ENCODE data around the gene KIF3C.
"Not testable (repeated sequence)": the region's sequence is repeated elsewhere in the genome, so short reads cannot be mapped to it uniquely, and the experiment has no call there.

The KIF3C gene

DNA sequence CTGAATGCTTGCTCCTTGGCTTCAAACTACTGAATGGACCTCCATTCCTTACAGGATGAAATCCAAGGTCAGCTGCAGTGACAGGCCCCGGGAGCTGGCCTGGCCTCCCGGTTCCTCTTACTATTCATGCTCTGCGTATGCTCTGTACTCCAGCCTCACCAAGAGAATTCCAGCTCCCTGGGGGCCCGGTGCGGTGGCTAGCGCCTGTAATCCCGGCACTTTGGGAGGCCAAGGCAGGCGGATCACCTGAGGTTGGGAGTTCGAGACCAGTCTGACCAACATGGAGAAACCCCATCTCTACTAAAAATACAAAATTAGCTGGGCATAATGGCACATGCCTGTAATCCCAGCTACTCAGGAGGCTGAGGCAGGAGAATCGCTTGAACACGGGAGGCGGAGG, 23.7 kb downstream of the KIF3C start:
- DNase-seq: not testable (repeated sequence)

DNA sequence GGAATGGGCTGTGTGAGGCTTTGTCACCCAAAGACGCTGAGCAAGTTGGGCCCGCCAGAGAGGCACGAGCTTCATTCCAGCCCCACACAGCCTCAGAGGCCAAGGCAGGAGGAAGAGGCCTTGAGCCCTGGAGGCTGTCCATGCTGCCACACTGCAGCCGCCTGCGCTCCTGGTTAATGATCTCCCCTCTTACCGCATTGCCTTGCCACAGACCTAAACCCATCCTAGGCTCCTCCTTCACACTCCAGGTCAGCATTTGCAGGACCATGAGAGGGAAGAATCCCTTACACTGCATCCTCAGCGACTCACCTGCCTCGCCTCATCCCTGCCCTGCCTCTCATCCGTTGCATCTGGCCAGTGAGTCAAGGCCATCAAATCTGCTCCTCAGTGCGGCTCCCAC, 24.6 kb downstream of the KIF3C start:
- DNase-seq: no peak

GRCh38 chr2:25955869-25956535, 26.3 kb downstream of the KIF3C start:
- no peak for DNase-seq

GRCh38 chr2:25955036-25955435, 27.3 kb downstream of the KIF3C start:
- DNase-seq: no peak

DNA sequence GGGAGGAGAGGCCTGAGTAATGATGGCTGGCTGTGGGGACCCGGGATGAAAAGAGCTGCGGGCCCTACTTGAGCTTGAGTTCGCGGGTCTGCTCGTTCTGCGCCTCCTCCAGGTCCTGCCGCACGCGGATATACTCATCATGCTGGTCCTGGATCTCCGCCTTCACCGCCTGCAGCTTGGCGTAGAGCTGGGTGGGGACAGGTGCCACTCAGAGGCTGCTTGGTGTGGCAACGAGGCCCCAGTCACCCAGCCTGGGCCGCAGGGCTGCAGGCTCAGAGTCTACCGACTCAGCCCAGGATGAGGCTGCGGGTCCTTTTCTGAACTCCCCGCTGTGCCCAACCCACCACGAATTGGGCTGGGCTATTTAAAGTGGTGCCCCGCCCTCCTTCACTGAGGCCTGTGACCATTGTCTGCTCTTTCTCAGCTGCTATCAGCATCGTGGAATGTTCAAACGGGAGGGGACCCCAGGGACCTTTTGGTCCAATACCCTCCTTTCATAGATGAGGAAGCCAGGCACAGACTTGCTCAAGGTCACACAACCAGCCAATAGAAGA, 28.0 kb downstream of the KIF3C start:
- DNase-seq: no peak

DNA sequence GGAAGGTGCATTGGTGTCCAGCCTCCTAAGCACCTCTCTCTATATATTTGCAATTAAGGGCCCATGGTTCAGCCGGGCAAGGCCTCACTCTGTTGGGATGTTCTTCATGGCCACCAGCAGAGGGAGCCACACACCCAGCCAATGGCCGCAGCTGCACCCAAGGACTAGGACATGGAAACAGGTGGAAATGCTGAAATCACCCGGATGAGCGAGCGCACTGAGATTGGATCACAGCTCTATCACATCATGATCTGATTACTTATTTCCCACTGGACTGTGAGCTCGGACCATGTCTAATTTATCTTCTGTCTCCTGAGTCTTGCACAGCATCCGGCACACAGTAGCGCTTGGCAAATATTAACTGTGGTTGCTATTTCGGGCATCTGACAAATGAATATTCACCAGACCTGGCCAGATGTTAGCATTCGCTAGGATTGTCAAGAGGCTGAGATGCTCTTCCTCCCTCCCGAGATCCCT, 31.2 kb downstream of the KIF3C start:
- peak; percentile 58 for DNase-seq

GRCh38 chr2:25948437-25948836, 33.9 kb downstream of the KIF3C start:
- no peak for DNase-seq

DNA sequence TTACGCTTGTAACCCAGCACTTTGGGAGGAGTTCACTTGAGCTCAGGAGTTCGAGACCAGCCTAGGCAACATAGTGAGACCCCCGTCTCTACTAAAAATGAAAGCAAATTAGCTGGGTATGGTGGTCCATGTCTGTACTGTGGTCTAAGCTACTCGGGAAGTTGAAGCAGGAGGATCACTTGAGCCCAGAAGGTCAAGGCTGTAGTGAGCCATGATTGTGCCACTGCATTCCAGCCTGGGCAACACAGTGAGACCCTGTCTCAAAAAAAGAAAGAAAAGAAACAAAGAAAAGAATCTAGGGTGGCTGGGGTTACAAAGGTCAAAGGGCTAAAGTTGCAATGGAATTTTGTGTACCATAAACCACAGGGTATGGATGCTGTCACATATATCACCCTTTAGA, 41.3 kb downstream of the KIF3C start:
- no peak for DNase-seq

GRCh38 chr2:25939257-25939668, 43.0 kb downstream of the KIF3C start:
- no peak for DNase-seq

DNA sequence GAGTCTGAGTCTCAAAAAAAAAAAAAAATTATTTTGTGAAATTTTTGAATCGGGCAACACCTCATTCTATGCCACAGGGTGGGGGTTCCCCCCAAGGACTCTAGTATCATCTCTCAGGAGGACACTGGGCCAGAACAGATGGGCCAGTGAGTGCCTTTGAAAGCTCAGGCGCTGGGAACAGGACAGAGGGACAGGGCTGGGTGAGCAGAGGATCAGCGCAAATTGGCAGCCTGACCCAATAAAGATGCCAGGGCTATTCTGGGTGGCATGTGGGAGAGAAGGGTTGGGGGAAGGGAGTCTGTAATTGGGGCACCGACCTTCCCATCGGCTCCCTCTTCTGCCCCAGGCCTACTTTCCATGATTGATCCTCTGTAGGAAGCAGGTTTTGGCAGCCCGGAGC, 44.0 kb downstream of the KIF3C start:
- no peak for DNase-seq

DNA sequence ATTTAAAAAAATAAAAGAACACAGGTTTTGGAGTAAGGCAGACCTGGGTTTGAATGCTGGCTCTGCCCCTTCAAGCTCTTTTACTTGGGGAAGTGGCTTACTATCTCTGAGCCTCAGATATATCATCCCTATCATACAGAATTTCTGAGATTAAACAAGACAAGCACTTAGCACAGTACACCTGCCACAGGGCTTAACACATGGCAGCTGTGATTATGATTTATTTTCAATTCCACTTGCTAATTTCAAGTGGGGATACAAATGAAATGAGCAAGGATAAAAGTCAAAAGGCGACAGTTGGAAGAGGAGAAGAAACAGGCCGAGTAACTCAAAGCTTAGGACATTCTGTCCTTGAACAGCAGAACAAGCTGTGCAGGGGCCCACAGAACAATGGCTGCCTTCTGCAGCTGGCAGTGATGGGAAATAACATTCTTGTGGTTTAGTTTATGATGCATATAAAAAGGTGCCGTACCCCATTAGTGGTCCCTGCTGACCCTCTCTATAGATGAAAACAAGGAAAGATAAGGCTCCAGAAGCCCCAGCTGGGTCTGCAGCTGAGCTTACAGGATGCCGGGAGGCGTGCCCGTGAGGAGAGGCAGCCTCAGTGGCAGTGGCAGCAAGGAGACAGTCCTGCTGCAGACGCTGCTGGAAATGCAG, 45.3 kb downstream of the KIF3C start:
- no peak for DNase-seq

DNA sequence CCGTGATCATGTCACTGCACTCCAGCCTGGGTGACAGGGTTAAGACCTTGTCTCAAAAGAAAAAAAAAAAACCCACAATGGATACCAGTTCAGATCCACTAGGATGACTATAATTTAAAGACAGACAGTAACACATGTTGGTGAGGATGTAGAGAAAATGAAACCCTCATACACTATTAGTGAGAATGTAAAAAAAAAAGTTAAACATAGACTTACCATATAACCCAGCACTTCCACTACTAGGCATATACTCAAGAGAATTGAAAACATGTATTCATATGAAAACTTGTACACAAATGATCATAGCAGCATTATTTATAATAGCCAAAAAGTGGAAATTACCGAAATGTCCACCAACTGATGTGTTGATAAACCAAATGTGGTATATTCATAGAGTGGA, 48.7 kb downstream of the KIF3C start:
- DNase-seq: no peak

- no peak for DNase-seq
Measured at GRCh38 chr2:25929789-25930473, 52.4 kb downstream of the KIF3C start.

DNA sequence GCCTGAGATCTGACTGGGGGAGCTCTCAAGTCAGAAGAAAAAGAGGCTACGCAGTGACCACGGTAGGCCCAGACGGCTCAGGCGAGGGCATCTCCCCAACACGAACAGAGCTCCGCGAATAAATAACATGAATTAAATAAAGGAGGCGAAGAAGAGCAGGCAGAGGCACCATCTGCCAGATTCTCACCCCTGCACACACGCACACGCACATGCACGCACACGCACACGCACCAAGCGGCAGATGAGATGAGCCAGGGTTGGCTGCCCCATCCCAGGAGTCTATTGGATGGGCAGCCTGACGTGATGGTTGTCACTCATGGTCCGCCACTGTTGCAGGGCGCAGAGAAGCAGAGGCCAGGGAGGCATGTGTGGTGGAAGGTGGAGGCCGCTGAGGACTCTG, 53.6 kb downstream of the KIF3C start:
- DNase-seq: no peak

GRCh38 chr2:25926984-25927756, 55.1 kb downstream of the KIF3C start:
- no peak for DNase-seq

DNA sequence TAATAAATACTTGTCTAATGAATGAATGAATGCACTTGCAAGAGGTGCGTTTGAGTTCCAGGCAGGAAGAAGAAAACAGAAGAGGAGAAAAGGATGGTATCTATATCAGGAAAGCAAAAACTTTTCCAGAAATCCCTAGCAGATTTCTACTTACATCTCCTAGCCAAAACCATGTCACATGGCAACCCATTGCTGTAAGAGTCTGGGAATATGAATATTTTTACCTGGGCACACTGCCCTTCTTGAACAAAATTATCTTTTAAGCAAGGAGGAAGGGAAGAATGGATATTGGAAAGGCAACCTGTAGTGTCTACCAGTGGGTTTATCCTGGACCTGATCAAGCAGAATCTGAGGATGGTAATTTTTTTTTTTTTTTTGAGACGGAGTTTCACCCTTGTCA, 59.8 kb downstream of the KIF3C start:
- no peak for DNase-seq

- DNase-seq: no peak
Measured at GRCh38 chr2:25920786-25921415, 61.4 kb downstream of the KIF3C start.

- DNase-seq: no peak
Measured at GRCh38 chr2:25920336-25920735, 62.0 kb downstream of the KIF3C start.

DNA sequence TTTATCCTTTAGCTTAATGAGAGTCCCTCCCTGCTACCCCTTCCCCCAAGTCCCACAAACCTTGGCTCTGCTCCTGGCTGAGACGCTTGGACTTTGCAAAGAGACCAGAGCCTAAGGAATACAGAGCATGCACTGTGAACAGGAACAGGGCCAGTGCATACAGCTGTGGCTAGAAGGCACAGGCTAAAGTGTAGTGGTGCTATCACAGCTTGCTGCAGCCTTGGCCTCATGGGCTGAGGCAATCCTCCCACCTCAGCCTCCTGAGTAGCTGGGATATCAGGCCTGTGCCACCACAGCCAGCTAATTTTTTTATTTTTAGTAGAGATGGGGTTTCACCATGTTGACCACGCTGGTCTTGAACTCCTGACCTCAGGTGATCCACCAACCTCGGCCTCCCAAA, 64.5 kb downstream of the KIF3C start:
- DNase-seq: no peak

GRCh38 chr2:25917411-25917810, 64.9 kb downstream of the KIF3C start:
- DNase-seq: not testable (repeated sequence)

GRCh38 chr2:25915944-25916772, 66.1 kb downstream of the KIF3C start:
- DNase-seq: not testable (repeated sequence)

DNA sequence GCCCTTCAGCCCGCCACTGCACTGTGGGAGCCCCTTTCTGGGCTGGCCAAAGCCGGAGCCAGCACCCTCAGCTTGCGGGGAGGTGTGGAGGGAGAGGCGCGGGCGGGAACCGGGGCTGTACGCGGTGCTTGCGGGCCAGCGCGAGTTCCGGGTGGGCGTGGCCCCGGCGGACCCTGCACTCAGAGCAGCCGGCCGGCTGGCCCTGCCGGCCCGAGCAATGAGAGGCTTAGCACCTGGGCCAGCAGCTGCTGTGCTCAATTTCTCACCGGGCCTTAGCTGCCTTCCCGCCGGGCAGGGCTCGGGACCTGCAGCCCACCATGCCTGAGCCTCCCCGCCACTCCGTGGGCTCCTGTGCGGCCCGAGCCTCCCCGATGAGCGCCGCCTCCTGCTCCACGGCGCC, 66.9 kb downstream of the KIF3C start:
- not testable (repeated sequence) for DNase-seq

Measured in NCI-H1436 treated with DMSO at 0.1 percent for 48 hours (cell line).